ENCODE data around the gene SHKBP1.
A peak's percentile ranks its signal among the peaks of the same experiment; 100 is the strongest.
"Not testable (repeated sequence)": the region's sequence is repeated elsewhere in the genome, so short reads cannot be mapped to it uniquely, and the experiment has no call there.

Gene SHKBP1

DNA sequence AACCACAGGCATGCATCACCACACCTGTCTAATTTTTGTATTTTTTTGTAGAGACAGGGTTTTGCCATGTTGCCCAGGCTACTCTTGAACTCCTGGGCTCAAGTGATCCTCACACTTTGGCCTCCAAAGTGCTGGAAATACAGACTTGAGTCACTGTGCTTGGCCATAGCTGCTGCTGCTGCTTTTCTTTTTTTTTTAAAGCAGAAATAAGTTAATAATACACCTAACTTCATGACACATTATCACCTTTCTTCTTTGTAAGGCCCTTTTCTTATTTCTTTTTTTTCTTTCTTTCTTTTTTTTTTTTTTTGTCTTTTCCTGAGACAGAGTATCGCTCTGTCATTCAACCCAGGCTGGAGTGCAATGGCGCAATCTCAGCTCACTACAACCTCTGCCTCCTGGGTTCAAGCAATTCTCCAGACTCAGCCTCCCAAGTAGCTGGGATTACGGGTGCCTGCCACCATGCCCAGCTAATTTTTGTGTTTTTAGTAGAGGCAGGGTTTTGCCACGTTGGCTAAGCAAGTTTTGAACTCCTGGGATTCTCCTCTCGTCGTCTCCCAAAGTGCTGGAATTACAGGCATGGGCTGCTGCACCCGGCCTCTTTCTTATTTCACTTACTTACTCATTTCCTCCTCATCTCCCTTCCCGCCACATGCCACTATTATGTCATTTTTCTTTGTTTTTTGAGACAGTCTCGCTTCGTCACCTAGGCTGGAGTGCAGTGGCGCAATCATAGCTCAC lies 8.7 kb downstream of the SHKBP1 start:
- no peak for DNase-seq (ENCODE audit: low read depth in 2 of 2)

GRCh38 chr19:40585982-40586422 lies 9.3 kb downstream of the SHKBP1 start:
- no peak for DNase-seq (ENCODE audit: low read depth in 2 of 2)

- DNase-seq (ENCODE audit: low read depth in 2 of 2): no peak
Observed at GRCh38 chr19:40586611-40587010, 9.9 kb downstream of the SHKBP1 start.

GRCh38 chr19:40588110-40588854 lies 11.6 kb downstream of the SHKBP1 start:
- no peak for DNase-seq (ENCODE audit: low read depth in 2 of 2)

DNA sequence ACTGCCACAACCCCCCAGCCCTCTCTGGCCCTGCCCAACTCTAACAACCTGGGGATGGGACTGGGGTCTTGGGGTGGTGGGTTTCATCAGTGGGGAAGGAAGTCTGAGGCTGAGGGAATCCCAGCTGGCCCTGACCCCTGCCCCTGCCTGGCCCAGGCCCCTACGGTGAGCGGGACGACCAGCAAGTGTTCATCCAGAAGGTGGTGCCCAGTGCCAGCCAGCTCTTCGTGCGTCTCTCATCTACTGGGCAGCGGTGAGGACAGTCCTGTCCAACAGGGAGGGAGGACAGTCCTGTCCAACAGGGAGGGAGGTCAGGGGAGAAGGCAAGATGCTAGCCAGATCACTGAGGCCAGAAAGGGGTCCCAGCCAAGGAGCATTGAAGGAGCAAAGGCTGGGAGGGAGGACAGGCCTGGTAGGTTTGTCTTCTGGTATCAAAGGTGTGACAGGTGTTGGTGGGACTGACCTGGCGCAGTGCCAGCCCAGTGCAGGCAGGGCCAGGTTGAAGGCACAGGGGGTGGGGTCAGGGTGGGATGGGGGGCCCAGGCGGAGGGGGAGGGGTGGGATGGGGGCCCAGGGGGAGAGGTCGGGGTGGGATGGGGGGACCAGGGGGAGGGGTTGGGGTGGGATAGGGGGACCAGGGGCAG lies 12.4 kb downstream of the SHKBP1 start:
- no peak for DNase-seq (ENCODE audit: low read depth in 2 of 2)

GRCh38 chr19:40589591-40590429 lies 13.1 kb downstream of the SHKBP1 start:
- no peak for DNase-seq (ENCODE audit: low read depth in 2 of 2)

DNA sequence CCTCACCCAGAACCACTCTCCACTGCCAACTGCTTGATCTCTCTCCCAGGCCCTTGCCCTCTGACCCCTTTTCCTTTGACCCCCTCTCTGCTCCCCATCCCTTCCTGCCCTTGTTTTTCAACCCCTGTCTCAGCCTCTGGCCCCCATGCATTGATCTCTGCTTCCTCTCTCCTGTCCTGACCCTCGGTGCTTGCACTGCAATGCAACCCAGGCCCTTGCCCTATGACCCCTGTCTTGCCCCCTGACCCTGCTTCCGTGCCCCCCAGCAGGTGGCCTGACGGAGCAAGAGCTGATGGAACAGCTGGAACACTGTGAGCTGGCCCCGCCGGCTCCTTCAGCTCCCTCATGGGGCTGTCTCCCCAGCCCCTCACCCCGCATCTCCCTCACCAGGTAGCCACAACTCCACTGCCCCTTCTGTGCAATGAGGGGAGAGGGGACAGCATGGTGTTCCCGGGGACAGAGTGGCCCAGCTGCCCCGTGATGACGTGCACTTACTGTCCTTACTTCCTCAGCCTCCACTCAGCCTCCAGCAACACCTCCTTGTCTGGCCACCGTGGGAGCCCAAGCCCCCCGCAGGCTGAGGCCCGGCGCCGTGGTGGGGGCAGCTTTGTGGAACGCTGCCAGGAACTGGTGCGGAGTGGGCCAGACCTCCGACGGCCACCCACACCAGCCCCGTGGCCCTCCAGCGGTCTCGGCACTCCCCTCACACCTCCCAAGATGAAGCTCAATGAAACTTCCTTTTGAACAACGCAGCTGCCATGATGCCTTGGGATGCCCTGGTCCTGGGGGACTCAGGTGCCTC lies 14.0 kb downstream of the SHKBP1 start:
- DNase-seq (ENCODE audit: low read depth in 2 of 2): no peak

- not testable (repeated sequence) for DNase-seq (ENCODE audit: low read depth in 2 of 2)
Observed at GRCh38 chr19:40591724-40592123, 15.1 kb downstream of the SHKBP1 start.

DNA sequence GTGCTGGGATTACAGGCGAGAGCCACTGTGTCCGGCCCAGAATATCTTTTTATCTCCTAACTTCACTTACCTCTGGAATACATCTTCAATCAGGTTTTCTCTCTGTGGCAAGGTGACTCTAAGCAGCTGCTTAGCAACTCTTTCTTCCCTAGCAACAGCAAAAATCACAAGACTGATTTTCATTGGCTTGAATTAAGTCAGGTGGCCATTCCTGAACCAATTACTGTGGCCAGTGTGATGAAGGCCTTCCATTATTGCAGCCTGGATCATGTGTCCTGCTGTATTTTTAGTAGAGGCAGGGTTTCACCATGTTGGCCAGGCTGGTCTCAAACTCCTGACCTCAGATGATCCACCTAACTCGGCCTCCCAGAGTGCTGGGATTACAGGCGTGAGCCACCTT lies 15.5 kb downstream of the SHKBP1 start:
- DNase-seq (ENCODE audit: low read depth in 2 of 2): no peak

DNA sequence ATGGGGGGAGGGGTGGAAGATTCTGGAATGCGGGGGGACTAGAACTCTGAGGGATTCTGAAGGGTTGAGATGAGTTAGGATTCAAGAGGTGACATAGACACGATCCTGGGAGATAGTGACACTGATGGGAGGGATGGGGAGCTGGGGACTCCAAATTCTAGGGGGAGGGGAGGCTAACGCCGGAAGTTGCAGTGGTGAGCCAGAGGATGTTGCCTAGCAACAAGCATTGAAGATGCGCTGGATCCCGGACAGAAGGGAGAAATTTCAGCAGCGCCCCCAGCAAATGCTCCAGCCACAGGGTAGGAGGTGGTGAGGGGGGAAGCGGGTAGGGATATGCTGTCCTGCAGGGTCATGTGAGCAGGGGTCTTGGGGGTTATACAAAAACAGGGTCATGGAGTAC lies 17.6 kb downstream of the SHKBP1 start:
- no peak for DNase-seq (ENCODE audit: low read depth in 2 of 2)

DNA sequence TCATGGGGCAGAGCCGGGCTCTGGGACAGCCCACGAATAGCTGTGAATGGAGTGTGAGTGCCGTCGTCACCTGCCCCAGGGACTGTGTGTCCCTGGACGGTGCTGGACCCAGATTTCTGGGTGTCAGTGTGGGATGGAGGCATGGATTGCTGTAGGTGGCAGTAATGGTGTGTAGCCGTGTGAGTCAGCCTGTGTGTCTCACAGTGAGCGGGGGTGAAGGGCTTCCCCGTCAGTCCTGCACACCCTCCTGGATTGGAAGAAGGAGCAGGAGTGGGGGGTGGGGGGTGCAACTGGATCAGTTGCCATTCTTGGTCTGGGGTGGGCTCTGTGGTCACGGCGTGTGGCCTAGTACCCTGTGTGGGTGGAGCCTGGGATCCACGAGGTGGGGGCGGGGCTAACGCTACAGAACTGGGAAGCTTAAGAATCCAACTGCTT lies 18.0 kb downstream of the SHKBP1 start:
- DNase-seq (ENCODE audit: low read depth in 2 of 2): no peak

- DNase-seq (ENCODE audit: low read depth in 2 of 2): no peak
Observed at GRCh38 chr19:40596608-40597328, 20.1 kb downstream of the SHKBP1 start.

- DNase-seq (ENCODE audit: low read depth in 2 of 2): no peak
Observed at GRCh38 chr19:40597329-40597838, 20.7 kb downstream of the SHKBP1 start.

DNA sequence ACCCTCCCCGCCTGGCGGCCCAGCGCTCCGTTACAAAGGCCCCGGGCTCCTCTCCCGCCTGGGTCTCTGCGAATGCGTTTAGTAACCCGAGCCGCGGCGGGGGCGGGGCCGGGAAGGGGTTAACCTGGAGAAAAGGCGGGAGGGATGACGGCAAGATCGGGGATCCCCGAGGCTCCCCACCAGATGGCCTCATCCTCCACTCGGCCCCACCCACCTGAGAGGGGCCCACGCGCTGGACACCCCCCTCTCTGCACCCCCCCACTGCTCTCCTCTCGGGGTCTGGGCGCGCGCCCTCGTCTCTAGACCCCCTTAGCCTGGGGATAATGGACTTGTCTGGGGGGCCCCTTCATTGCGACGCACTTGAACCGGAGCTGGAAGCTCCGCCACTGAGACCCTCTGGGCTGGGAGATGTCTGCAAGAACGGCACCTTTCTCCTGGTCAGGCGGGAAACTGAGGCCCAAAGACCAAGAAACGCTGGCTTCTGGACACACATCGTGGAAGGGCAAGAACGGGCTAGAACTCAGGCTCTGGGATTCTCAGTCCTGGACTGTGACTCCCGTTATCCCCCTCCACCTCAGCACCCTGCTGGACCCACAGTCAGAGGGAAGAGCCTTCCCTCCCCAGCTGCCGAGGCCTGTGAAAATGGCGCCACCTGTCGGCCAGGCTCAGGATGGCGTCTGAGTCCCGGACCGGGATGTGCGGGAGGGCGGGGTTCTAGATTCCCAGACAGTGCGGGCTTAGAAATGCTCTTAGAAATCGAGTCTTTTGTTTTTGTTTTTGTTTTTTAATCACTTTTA lies 21.6 kb downstream of the SHKBP1 start:
- DNase-seq (ENCODE audit: low read depth in 2 of 2): peak; percentile 58 to 76

- no peak for DNase-seq (ENCODE audit: low read depth in 2 of 2)
Observed at GRCh38 chr19:40598918-40599307, 22.2 kb downstream of the SHKBP1 start.

GRCh38 chr19:40599331-40599901 lies 22.7 kb downstream of the SHKBP1 start:
- DNase-seq (ENCODE audit: low read depth in 2 of 2): no peak

- no peak for DNase-seq (ENCODE audit: low read depth in 2 of 2)
Observed at GRCh38 chr19:40599902-40600569, 23.4 kb downstream of the SHKBP1 start.

GRCh38 chr19:40600570-40601133 lies 24.0 kb downstream of the SHKBP1 start:
- DNase-seq (ENCODE audit: low read depth in 2 of 2): no peak
